Stimulated activated CD4-positive, alpha-beta T cell treated with anti-CD3 and anti-CD28 coated beads, Interleukin-2, amount 100 ng/mL, for 4 hours (primary cell): Measurements from ENCODE around the gene SMTN.

Experiments used
- DNase-seq: peaks from one replicate; pipeline ENCODE4 v3.0.0-alpha.2; 2020; ENCODE audit warnings: low read depth

SMTN gene

DNA sequence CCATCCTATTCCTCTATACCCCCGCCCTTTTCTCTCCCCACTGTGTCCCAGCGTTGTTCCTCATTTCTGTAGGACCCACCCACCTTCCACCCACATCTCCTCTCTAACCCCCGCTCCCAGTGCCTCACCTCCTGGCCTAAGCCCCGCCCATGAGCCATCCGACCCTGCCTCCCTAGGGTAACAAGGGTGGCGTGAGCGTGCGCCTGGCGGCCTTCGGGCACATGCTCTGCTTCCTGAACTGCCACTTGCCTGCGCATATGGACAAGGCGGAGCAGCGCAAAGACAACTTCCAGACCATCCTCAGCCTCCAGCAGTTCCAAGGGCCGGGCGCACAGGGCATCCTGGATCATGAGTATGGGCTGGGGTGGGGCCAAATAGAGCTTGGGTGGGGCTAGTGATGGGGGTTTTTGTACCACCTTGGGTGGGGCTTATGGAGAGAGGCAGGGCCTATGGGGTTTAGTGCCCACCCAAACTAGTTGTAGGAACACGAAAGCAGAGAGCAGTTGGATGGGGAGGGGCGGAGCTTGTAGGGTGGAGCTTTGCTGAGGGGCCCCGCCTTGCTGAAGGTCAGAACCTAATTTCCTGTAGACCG, 46.2 kb downstream of the SMTN start:
- DNase-seq, result no peak

DNA sequence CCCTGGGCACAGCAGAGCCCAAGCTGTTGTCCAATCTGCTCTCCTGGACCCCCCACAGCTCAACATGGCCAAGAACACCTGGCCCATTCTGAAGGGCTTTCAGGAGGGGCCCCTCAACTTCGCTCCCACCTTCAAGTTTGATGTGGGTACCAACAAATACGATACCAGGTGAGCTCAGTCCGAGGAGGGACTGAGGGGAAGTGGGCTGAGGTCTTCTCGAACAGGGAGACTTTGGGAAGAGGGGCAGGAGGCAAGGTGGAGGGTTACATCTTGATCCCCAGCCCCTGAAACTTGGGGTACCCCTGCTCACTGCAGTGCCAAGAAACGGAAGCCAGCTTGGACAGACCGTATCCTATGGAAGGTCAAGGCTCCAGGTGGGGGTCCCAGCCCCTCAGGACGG, 47.0 kb downstream of the SMTN start:
- no peak for DNase-seq

DNA sequence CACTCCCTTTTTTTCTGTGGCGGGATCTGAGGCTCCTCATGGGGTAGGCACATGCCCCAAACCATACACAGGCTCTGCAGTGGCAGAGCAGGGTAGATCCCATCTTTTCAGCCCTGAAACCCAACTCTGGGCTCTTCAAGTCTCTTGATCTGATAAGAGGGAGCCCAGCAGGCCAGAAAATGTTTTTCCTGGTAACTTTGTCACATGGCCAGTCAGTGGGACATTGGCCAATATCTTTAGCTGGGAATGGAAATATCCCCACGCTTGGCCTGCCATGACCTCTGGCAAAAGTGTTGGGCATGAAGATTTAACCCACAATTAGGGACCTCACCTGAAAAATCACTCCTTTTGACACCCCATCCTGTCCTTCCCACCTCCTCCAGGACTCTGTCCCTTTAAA, 49.8 kb downstream of the SMTN start:
- DNase-seq, result no peak

DNA sequence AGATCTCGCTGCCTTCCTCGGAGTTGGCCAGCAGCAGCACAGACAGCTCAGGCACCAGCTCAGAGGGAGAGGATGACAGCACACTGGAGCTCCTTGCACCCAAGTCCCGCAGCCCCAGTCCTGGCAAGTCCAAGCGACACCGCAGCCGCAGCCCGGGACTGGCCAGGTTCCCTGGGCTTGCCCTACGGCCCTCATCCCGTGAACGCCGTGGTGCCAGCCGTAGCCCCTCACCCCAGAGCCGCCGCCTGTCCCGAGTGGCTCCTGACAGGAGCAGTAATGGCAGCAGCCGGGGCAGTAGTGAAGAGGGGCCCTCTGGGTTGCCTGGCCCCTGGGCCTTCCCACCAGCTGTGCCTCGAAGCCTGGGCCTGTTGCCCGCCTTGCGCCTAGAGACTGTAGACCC, 52.8 kb downstream of the SMTN start:
- DNase-seq, result no peak

DNA sequence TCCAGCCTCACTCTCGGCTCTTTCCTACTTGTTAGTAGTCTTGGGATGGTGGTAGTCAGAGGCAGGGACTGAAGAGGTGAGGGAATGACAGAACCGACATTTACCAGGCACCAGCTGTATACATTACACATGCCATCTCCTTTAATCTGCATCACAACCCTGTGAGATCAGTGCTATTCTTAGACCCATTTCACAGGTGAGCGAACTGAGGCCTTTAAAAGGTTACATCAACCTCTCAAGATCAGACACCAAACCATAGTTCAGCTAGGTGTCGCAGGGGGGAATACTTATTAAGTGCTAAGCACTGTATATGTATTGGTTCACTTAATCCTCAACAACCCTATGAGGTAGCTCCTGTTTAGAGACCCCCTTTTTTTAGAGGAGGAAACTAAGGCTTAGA, 53.6 kb downstream of the SMTN start:
- DNase-seq, result no peak

DNA sequence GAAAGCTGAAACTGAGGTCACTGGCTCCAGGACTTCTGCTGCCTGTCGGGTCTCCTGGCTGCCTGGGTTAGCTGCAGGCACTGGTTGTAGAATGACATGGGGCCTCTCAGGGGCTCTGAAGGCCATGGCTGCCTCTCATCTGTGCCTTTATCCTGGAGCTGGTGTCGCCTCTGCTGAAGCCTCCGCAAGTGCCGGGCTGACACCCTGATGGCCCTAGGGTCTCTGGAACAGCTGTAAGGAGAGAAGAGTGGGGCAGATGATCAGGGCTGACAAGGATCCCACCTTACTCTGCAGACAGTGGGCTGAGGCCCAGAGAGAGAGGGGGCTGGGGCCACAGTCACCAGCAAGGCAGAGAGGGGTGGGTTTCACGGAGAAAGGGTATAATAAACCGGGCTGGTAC, 54.6 kb downstream of the SMTN start:
- DNase-seq, result no peak

DNA sequence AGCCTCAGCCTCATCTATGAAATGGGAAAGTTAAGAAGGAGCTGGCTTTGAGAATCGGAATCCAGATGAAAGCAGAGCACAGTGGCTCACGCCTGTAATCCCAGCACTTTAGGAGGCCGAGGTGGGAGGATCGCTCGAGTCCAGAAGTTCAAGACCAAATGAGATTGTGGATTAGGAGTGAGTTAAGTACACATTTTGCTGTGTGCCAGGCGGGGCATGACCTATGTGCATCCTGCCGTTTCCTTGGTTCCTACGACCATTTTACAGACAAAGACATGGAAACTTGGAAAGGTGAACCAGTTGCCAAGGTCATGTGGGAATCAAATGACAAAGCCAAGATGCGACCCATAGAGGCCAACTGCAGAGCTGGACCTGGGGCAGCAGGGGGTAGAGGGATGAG, 55.0 kb downstream of the SMTN start:
- DNase-seq, result no peak

DNA sequence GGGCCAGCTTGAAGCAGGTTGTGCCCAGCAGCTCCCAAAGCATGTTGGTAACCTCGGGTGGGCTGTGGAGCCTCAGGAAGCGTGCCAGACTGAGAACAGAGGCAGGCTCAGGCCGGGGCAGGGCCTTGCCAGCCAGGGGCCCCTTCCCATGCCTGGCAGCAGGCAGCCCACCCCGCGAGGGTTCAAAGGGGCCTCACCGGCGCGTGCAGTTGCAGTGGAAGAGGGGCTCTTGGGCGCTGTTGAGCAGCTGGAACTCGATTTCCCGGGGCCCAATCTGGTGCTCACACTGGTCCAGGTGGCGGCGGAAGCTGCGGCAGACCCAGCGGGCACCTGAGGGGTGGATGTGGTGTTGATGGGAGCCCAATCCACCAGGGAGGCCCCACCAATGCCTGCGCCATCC, 55.6 kb downstream of the SMTN start:
- no peak for DNase-seq

DNA sequence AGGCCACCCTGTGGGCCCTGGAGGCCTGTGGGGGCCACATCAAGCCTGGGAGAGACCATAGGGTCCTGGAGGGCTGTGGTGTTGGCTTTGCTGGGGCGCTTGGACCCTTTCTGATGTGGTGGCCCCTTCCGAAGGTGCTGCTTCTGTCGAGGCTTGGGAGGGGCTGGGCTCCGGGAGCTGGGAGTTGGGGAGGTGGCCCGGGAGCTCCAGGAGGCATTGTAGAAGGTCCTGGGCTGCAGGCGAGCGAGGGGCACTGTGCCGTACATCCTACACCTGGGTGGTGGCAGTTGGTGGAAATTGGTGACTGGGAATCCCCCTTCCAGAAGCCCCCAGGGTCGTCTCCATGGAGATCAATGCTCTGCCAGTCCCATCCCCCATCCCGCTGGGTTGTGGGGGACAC, 56.6 kb downstream of the SMTN start:
- no peak for DNase-seq

DNA sequence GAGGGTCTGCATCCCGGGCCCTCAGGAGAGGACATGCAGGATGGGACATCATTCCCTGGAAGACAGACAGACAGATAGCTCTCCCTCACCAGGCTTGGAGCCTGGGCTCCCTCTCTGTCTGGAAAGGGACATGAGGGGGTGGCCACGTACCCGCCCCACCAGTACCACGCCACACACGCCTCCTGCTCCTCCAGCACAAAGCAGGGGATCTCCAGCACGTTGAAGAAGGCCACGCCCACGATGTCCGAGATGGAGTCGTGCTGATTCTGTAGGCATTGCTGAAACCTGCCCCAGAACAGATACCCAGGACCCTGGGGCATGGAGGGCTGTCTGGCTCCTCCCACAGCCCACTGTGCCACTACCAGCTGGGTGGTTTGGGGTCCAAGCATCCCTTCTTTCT, 57.0 kb downstream of the SMTN start:
- DNase-seq, result no peak

DNA sequence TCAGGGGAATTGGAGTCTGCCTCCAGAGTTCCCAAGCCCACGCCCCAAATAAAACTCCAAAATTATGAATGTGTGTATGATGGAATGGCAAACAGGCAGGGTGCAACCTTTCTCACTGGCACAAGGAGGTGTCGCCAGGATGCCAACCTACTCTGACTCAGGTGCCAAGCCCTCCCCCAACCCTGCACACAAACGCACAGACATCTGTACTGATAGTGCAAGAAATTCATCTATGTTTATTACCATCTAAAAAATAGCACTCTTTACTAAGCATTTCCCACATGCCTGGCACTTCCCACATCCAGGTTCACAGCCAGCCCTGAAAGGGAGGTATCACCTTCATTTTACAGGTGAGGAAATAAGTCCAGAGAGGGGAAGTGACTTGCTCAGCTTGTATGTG, 57.9 kb downstream of the SMTN start:
- no peak for DNase-seq

DNA sequence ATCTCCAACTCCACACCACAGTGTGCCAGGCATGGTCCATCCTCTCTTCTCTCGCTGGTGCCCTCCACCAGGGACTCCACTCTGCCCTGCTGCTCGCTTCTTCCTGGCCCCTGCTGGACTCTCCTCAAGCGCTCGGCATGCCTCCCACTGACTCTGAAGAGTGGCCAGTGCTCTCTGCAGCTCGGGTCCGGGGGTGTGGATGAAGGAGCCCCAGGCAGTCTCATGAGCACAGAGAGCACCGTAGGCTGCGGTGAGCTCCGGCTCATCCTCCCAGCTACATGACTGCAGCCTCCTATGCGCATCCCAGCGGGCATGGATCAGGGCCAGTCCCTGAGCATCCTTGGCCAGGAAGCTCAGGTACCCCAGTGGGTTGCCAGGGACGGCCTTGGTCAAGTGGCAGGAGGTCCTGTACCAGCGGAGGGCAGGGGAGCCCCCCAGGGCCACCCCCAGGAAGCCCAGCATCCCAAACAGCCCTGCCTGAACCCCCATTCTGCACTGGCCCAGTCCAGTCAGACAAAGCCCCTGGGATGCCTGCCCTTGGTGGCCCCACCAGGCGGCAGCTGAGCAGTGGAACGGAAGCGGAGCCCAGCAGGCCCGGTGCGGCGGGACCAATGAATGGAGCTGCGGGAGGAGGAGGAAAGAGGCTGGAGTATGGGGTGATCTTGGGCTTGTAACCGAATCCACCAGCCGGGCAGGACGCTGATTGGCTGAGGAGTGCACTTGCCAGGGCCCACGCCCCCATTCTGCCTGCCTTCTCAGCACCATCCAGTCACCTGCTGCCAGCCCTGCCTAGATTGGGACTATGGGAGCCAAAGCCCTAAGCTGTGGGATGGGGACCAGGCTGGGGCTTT, 59.0 kb downstream of the SMTN start, which contains the start of gene PLA2G3:
TSS of gene PLA2G3 (minus strand) at position 643 of the 851 bp plus-strand sequence. CDS start at position 489, 154 bp downstream.
- no peak for DNase-seq

DNA sequence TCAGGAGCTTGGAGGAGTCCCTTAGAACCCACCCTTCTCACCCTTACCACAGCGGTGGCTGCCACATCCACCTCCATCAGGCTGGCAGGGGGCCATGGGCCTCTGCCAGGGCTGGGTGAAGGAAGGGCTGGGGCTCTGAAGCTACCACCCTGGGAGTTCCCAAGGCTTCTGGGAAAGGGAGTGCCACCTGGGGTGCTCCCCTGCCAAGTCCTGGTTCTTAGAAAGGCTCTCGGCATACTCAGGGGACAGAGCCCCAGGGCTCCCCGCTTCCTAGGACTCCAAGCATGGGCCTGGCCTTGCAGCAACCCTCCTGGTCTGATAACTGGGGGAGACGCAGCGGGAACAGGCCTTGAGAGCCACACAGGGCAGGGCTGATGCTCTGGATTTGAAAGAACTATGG, 59.6 kb downstream of the SMTN start:
- no peak for DNase-seq

DNA sequence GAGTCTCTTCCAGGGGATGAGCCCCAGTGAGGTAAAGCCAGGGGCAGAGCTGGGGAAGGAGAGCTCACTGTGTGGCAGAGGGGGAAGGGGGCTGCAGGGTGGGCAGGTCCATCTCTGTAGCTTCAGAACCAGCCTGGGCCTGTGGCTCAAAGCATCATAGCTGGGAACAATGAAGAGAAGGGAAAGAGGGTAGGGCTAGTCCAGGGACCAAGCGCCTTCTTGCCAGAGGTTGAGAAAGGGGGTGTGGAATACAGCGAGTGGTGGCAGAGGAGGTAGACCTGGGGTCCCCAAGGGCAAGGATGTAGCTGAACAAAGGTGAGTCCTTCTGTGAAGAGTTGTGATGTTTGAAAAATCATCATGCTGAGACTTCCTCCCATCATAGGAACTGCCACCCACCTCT, 60.4 kb downstream of the SMTN start:
- DNase-seq, result no peak

DNA sequence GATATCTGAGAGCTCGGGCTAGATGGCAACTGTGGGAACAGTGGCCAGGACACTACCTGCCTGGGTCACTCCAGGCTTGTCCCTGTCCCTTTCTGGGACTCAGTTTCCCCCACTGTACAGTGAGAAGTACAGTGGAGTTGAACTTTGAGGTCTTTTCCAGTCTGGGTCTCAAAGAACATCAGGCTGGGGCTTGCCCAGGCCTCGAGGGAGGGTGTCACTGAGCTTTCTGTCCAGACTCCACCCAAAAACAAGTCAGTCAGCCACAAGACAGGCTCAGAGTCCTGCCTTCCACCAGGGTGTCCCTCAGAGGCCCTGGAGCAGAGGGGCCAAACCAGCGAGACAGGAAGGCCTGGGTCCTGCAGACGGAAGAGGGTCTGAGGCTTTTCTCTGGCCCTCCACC, 61.2 kb downstream of the SMTN start:
- DNase-seq, result no peak

DNA sequence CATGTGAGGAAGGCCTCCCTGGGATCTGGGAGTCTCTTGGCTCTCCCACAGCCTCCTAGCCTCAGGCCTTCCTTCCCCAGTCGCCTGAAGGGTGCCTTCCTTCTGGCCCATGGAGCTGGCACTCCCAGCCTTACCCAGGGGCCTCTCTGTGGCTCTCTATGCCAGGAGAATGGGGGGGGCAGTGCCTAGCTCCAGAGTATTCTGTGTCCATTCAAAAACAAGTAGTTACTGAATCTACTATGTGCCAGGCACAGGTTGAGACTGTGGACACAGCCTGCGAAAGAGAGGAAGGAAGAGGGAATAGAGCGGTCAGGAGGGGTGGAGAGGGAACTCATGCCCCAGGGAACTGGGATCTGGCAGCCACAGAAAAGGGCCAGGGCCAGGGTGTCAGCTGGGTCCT, 61.9 kb downstream of the SMTN start:
- DNase-seq, result no peak

DNA sequence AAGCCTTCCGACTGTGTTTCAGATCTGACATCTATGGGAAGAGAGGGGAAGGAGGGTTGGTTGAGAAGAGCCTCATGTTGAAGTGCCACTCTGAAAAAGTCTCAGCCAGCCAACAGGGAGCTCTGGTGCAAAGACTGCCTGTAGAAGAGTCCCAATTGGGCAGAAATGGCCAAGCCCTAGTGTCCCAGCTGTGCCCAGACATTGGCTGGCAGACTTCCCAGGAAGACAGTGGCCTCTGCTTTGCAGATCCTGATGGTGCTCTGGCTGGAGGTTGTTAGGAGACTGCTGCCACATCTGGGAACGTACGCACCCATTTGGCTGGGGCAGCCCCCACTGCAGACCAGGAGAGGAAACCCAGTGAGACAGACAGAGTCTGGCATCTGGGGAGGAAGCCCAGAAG, 62.4 kb downstream of the SMTN start:
- no peak for DNase-seq

DNA sequence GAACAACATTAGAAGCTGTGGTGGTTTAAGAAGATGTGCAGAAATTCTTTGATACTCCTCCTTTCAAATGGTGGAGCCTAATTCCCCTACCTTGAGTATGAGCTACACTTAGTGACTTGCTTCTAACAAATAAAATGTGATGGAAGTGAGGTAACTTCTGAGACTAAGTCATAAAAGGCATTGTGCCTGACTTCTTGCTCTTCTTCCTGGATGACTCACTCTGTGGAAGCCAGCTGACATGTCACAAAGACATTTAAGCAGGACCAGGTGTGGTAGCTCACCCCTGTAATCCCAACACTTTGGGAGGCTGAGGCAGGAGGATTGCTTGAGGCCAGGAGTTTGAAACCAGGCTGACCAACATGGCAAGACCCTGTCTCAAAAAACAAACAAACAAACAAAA, 63.1 kb downstream of the SMTN start:
- DNase-seq, result no peak

DNA sequence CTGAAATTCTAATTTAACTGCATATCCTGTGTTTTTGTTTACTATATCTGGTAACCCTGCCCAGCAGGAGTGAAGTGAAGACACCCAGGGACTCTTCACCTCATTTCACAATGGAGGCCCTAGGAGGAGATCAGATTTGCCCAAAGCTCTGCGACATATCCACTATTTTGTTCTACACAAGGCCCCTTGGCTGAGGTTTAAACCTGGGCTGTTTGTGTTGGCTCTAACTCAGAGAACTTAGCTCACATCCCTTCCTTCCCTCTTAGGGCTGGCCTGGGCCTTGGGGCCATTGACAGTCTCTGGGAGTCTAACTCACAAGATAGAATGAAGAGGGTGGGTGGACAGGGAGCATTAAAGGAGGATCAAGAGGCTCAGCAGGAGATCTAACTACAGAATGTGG, 67.4 kb downstream of the SMTN start:
- no peak for DNase-seq

DNA sequence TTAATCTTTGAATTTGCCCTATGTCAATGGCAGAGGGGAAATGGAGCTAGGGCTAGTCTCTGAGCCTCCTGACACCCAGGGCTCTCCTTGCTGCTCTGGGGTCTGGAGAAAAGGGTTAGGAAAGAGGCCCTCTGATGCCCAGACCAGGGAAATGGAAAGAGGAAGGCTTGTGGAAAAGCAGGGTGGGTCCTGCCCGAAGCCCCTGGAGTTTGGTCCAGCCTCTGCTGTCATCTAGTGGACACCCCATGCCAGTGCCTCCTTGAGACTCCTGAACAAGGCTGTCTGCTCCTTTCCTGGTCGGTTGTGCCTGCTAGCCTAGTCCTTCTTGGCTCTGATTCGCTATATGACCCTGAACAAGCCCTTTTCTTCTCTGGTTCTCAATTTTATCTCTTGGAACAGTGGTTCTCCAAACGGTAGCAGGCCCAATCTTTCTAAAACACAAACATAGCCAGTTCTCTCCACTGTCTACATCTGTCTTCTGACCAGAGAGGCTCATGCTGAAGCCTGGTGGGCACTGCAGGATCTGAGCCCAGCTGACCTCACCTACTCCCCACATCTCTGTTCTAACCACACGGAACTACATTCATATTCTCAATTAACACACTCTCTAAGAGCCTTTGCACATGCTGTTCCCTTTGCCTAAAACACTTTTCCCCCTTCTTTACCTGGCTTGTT, 68.0 kb downstream of the SMTN start:
- no peak for DNase-seq

DNA sequence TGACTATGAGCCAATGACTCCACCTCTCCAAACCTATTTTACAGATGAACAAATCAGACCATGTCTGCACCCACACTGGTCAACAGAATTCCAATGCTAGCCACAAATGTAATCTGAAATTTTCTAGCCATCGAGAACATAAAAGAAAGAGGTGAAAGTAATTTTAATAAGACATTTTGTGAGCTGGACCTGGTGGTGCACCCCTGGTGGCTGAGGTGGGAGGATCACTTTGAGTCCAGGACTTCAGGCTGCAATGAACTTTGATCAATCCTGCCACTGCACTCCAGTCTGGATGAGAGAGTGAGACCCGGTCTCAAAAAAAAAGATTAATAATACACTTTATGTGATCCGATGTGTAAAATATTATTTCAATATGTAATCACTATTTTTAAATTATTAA, 69.5 kb downstream of the SMTN start:
- no peak for DNase-seq

DNA sequence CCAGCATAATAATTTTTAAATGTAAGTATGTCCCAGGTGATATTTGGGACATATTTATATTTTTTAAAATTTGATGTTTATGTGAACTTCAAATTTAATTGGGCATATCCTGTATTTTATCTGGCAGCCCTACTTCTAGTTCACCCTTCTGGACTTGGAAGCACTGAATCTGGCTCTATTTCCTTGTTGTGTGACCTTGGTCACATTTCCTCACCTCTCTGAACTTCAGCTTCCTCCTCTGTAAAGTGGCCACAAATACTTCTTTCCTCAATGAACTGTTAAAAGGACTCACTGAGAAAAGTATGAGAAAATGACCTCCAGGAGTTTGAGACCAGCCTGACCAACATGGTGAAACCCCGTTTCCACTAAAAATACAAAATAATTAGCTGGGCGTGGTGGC, 70.8 kb downstream of the SMTN start:
- no peak for DNase-seq

DNA sequence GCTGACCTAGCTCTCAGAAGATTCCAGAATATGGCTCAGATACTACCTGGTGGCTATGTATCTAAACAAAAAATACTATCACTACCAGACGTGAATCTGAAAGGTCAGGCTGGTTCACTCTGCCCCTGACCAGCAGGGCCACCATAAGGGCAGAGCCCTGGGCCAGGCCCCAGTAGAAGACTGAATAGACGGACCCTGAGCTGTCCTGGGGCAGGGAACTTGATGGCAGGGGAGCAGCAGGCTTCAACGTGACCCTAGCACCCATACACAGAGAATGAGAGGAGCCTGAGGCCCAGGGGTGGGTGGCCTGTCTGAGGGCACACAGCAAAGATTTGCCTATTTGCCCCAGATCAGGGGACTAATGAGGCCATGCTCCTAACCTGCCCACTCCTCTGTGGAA, 72.2 kb downstream of the SMTN start:
- no peak for DNase-seq
